K562 (cell line): ENCODE measurements around the gene AANAT. TPM values are rescaled to one million over a fixed set of nuclear protein-coding genes. Genes with fewer than 3 reads are reported as not detected.

Experiments
- ATAC-seq: fragments of 200-7000 bp; cut with Tn5 transposase; 3 replicates; pipeline ENCODE4 v1.9.1; 2020; ENCODE audit warnings: moderate library complexity
- BruUV-seq: library from RNA; stranded (reverse); fragments of 400-500 nt; replicated peaks from 2 replicates; lab custom pipeline; 2021; lab: Mats Ljungman, UMichigan
- CTCF ChIA-PET: fragments of 300-600 bp; formaldehyde crosslinking; extraction: SDS; loops from one replicate; lab custom pipeline; 2021; ENCODE audit warnings: low intra/inter-chr PET ratio; lab: Yijun Ruan, JAX
- POLR2A ChIA-PET: fragments of 300-600, 350-650 bp; sonication (Branson Sonifier 250); formaldehyde crosslinking; extraction: SDS; loops from one replicate; lab custom pipeline; 2021; ENCODE audit warnings: antibody characterized with exemption, inconsistent platforms; lab: Yijun Ruan, JAX
- DNase-seq, 4 experiments: peaks; one replicate each; pipeline versions ENCODE4 v3.0.0 to v3.0.0-alpha.2; 2011 to 2018; ENCODE audit warnings: low spot score in 3 of 4, mixed read lengths in 3 of 4; ENCODE audit errors: extremely low read depth in 1 of 4
- FAIRE-seq: peaks from 2 replicates; lab custom pipeline; 2011; peaks lifted over from hg19 to GRCh38; lab: Jason Lieb, UNC
- H2AFZ ChIP-seq: 2 replicates; pipeline ENCODE4 v1.6.0; 2011; ENCODE audit warnings: low read depth, low read length, control low read depth, inconsistent platforms
- H3K27ac ChIP-seq: fragments of 200-600 bp; 3 replicates; pipeline ENCODE4 v1.8.0; 2011; ENCODE audit warnings: low read depth, mild to moderate bottlenecking, control low read depth, inconsistent platforms, low read length, moderate library complexity, mixed read lengths; ENCODE audit errors: extremely low read depth
- H3K27me3 ChIP-seq, 2 experiments: fragments of 300-600 bp in 1 of 2; 2 replicates in 1 of 2; 3 replicates in 1 of 2; pipeline versions ENCODE4 v1.6.0 to v1.8.0; 2011; ENCODE audit warnings: inconsistent platforms in 2 of 2, low read length in 2 of 2, mild to moderate bottlenecking in 1 of 2, mixed read lengths in 1 of 2, moderate library complexity in 1 of 2; ENCODE audit not compliant: control insufficient read depth in 2 of 2, insufficient read depth in 2 of 2
- H3K36me3 ChIP-seq: fragments of 300-600 bp; 3 replicates; pipeline ENCODE4 v1.8.0; 2011; ENCODE audit warnings: mild to moderate bottlenecking, low read length, inconsistent platforms; ENCODE audit not compliant: control insufficient read depth, insufficient read depth
- H3K4me1 ChIP-seq, 2 experiments: fragments of 200-600 bp in 1 of 2; replicated peaks in 1 of 2; 2 replicates in 1 of 2; 3 replicates in 1 of 2; pipeline versions ENCODE4 v1.5.1 to v1.8.0; 2011; ENCODE audit warnings: inconsistent platforms in 2 of 2, low read length in 2 of 2, mild to moderate bottlenecking in 1 of 2, mixed read lengths in 1 of 2, moderate library complexity in 1 of 2; ENCODE audit not compliant: control insufficient read depth in 2 of 2, insufficient read depth in 2 of 2
- H3K4me2 ChIP-seq: 2 replicates; pipeline ENCODE4 v1.6.1; 2011; ENCODE audit warnings: low read length, control low read depth, inconsistent platforms, mixed read lengths; ENCODE audit not compliant: insufficient read depth
- H3K4me3 ChIP-seq: fragments of 200-600 bp; sonication (generic), shearing (Covaris generic); 2 replicates; pipeline ENCODE4 v1.5.1; 2016; ENCODE audit warnings: control low read depth, inconsistent platforms
- H3K79me2 ChIP-seq: fragments of 200-600 bp; 3 replicates; pipeline ENCODE4 v1.8.0; 2011; ENCODE audit warnings: low read length, inconsistent platforms; ENCODE audit not compliant: control insufficient read depth, insufficient read depth
- H3K9ac ChIP-seq, 2 experiments: 2 replicates each; pipeline versions ENCODE4 v1.6.0 to v1.6.1; 2011; ENCODE audit warnings: low read depth in 2 of 2, low read length in 2 of 2, control low read depth in 1 of 2, inconsistent platforms in 1 of 2, mild to moderate bottlenecking in 1 of 2, mixed read lengths in 1 of 2; ENCODE audit not compliant: insufficient read depth in 1 of 2
- H3K9me1 ChIP-seq: one replicate; pipeline ENCODE4 v1.6.0; 2011; ENCODE audit warnings: inconsistent platforms, mild to moderate bottlenecking, low read length, moderate library complexity; ENCODE audit not compliant: control insufficient read depth, insufficient read depth
- H3K9me3 ChIP-seq: replicated peaks from 2 replicates; pipeline ENCODE4 v1.5.1; 2011; ENCODE audit warnings: low read depth, low read length, inconsistent platforms; ENCODE audit not compliant: control insufficient read depth, insufficient read depth
- H4K20me1 ChIP-seq: replicated peaks from 2 replicates; pipeline ENCODE4 v1.6.1; 2011; ENCODE audit warnings: low read length, inconsistent platforms, mixed read lengths; ENCODE audit not compliant: control insufficient read depth, insufficient read depth
- DNMT1 ChIP-seq: fragments of 450-650 bp; IDR thresholded peaks from 2 replicates; pipeline ENCODE4 v1.6.1; 2016; ENCODE audit warnings: antibody characterized with exemption, mild to moderate bottlenecking
- MAFG ChIP-seq: fragments of 450-650 bp; conservative IDR thresholded peaks from 2 replicates; pipeline ENCODE4 v1.6.1; 2016; ENCODE audit warnings: missing genetic modification characterization, missing compliant biosample characterization
- MED1 ChIP-seq: sonication (generic); formaldehyde crosslinking; IDR thresholded peaks from 2 replicates; pipeline ENCODE4 v1.8.1; 2023; ENCODE audit warnings: missing genetic modification reagents, borderline replicate concordance
- POLR2A ChIP-seq: fragments of 450-650 bp; conservative IDR thresholded peaks from 2 replicates; pipeline ENCODE4 v1.6.1; 2016
- TRIM24 ChIP-seq, 2 experiments: fragments of 450-650 bp; IDR thresholded peaks; 2 replicates each; pipeline ENCODE4 v1.6.1; 2016
- YY1 ChIP-seq, 3 experiments: IDR thresholded peaks; 2 replicates each; pipeline ENCODE4 v1.6.1; 2011; ENCODE audit warnings: low read length in 2 of 3, mild to moderate bottlenecking in 2 of 3, moderate library complexity in 2 of 3, borderline replicate concordance in 1 of 3, control low read depth in 1 of 3, low read depth in 1 of 3; ENCODE audit not compliant: insufficient read depth in 3 of 3, insufficient replicate concordance in 2 of 3, control insufficient read depth in 1 of 3, insufficient read length in 1 of 3; ENCODE audit errors: extremely low read depth in 1 of 3
- whole genome bisulfite sequencing: fragments of 100-300 bp; shearing (Covaris generic); methylation state at CpG from one replicate; pipeline ENCODE4 v1.1.6; 2016; ENCODE audit warnings: low coverage, mixed read lengths; ENCODE audit not compliant: insufficient coverage; ENCODE audit errors: missing lambda C conversion rate; 5-methylcytosine and 5-hydroxymethylcytosine counted together
- in situ Hi-C: fragments of 300-500 bp; cut with MboI; formaldehyde crosslinking; loops from 4 replicates; pipeline ENCODE4 v1.15.0; 2018; ENCODE audit warnings: inconsistent platforms, mixed read lengths
- intact Hi-C: fragments of 100-400 bp; cut with micrococcal nuclease; formaldehyde crosslinking; loops from 2 replicates; pipeline ENCODE4 v1.14.2; 2022
- polyA plus RNA-seq, 8 experiments: library from polyadenylated mRNA; depleted of rRNA in 4 of 8; stranded (reverse) in 5 of 8; unstranded in 3 of 8; fragments of >200 nt; fragmentation: Nextera tagmentation in 2 of 8; fragmentation: Illumina TruSeq in 1 of 8; extraction: Ambion mirVana in 2 of 8; extraction: Trizol in 1 of 8; gene quantifications; 2 replicates each; pipeline versions ENCODE4 v1.2.1 to v1.2.3, GENCODE V29; 2011 to 2014; ENCODE audit warnings: inconsistent platforms in 1 of 8, missing spikeins in 1 of 8
- total RNA-seq, 7 experiments: library from RNA; depleted of rRNA in 6 of 7; stranded (reverse); fragments of >200 nt in 6 of 7; fragmentation: Illumina TruSeq in 2 of 7; extraction: Trizol in 2 of 7; gene quantifications; 2 replicates each; pipeline versions ENCODE4 v1.2.1 to v1.2.3, GENCODE V29; 2011 to 2021; ENCODE audit warnings: low replicate concordance in 1 of 7
- TF ChIP-seq, protein P1 (sequence below): IDR thresholded peaks from 2 replicates; pipeline ENCODE4 v1.6.1; 2016; ENCODE audit warnings: missing genetic modification characterization, missing compliant biosample characterization
- TF ChIP-seq, protein P2 (sequence below): fragments of 450-650 bp; IDR thresholded peaks from 2 replicates; pipeline ENCODE4 v1.6.1; 2018; ENCODE audit warnings: mild to moderate bottlenecking, low read depth; ENCODE audit not compliant: partially characterized antibody
- TF ChIP-seq, protein P3 (sequence below): fragments of 250-450 bp; sonication (Bioruptor Pico); IDR thresholded peaks from 2 replicates; pipeline ENCODE4 v1.4.0; 2020; ENCODE audit warnings: mild to moderate bottlenecking, moderate library complexity
- TF ChIP-seq, protein P4 (sequence below): fragments of 450-650 bp; IDR thresholded peaks from 2 replicates; pipeline ENCODE4 v1.6.1; 2016

The AANAT gene
- total and polyA plus RNA-seq, 9 of the 15 experiments (the other 6 are each of a cell fraction or from before 2014, with no cell fraction given): not detected

DNA sequence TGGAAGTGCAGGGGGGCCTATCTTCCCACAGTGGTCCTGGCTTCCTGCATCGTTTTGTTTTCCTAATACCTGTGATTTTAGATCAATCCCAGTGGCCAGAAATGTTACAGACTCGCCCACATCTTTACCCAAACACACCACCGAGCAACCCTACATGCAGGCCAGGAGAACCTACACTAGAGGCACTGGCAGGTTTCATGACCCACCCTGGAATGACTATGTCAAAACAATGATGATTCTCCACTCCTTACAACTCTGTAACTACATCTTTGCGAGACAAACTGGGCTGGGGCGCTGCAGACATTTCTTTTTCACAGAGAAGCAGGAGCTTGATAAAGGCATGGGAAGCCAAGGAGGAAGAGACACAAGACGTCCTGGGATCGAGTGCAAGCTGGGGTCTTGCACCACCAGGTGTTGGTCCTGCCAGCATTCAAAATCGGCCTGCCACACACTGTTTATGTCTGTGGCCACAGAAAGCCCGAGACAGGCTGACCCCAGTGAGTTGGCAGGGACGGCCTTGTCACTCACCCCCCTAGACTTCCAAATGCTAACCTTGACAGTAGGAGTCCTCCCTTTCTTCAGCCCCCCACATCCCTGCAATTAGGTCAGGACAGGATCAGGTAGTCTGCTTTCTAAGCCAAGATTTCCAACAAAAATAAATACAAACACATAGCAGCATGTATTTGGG, 46.9 kb upstream of the AANAT start (continued):
- TF ChIP-seq, protein P1, sequence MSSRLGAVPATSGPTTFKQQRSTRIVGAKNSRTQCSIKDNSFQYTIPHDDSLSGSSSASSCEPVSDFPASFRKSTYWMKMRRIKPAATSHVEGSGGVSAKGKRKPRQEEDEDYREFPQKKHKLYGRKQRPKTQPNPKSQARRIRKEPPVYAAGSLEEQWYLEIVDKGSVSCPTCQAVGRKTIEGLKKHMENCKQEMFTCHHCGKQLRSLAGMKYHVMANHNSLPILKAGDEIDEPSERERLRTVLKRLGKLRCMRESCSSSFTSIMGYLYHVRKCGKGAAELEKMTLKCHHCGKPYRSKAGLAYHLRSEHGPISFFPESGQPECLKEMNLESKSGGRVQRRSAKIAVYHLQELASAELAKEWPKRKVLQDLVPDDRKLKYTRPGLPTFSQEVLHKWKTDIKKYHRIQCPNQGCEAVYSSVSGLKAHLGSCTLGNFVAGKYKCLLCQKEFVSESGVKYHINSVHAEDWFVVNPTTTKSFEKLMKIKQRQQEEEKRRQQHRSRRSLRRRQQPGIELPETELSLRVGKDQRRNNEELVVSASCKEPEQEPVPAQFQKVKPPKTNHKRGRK: no peak
- TF ChIP-seq, protein P2, sequence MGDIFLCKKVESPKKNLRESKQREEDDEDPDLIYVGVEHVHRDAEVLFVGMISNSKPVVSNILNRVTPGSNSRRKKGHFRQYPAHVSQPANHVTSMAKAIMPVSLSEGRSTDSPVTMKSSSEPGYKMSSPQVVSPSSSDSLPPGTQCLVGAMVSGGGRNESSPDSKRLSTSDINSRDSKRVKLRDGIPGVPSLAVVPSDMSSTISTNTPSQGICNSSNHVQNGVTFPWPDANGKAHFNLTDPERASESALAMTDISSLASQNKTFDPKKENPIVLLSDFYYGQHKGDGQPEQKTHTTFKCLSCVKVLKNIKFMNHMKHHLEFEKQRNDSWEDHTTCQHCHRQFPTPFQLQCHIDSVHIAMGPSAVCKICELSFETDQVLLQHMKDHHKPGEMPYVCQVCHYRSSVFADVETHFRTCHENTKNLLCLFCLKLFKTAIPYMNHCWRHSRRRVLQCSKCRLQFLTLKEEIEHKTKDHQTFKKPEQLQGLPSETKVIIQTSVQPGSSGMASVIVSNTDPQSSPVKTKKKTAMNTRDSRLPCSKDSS: no peak
- TF ChIP-seq, protein P3, sequence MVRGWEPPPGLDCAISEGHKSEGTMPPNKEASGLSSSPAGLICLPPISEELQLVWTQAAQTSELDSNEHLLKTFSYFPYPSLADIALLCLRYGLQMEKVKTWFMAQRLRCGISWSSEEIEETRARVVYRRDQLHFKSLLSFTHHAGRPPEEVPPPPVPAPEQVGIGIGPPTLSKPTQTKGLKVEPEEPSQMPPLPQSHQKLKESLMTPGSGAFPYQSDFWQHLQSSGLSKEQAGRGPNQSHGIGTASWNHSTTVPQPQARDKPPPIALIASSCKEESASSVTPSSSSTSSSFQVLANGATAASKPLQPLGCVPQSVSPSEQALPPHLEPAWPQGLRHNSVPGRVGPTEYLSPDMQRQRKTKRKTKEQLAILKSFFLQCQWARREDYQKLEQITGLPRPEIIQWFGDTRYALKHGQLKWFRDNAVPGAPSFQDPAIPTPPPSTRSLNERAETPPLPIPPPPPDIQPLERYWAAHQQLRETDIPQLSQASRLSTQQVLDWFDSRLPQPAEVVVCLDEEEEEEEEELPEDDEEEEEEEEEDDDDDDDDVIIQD (CRISPR knock-in tag): no peak
- no peak for TF ChIP-seq TRIM24 (IDR thresholded peaks at IDR 0.05)

DNA sequence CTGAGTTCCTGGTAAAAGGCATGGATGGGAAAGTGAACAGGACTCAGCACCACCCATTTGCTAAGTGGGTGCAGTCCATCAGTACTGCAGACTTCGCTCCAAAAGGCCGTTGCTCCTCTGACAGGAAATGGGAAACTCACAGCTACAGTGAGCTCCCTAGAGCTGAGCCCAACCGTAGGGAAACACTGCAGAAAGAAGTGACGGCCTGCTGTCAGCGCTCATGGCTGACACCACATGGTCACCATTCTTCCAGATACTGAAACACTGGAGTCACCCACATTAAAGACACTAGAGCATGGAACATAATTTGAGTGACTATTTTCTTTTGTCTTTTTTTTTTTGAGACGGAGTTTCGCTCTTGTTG, 46.4 kb upstream of the AANAT start:
- ATAC-seq (peak; percentile 58), DNase-seq (no peak), FAIRE-seq (peak; percentile 67)
- Histone ChIP-seq H3K36me3 (peaks cover 6% of the 10 kb centered on the region; the same call in 2 of the 3 replicates), H4K20me1 (peaks cover 13% of the 10 kb centered on the region), H3K79me2 (peaks cover 52% of the 10 kb centered on the region), H2AFZ (no peak overlapping the region), H3K27me3 (no peaks in the 10 kb centered on the region), H3K9me3 (no peaks in the 10 kb centered on the region), H3K27ac (no peak overlapping the region), H3K9me1 (no peaks in the 10 kb centered on the region), H3K4me2 (no peak overlapping the region), H3K4me1 (peaks cover 8 to 28% of the 10 kb centered on the region in 2 experiments; a peak in 4 of 5 replicates), H3K9ac (no peak overlapping the region), H3K4me3 (no peak overlapping the region)
- TF ChIP-seq, protein P4, sequence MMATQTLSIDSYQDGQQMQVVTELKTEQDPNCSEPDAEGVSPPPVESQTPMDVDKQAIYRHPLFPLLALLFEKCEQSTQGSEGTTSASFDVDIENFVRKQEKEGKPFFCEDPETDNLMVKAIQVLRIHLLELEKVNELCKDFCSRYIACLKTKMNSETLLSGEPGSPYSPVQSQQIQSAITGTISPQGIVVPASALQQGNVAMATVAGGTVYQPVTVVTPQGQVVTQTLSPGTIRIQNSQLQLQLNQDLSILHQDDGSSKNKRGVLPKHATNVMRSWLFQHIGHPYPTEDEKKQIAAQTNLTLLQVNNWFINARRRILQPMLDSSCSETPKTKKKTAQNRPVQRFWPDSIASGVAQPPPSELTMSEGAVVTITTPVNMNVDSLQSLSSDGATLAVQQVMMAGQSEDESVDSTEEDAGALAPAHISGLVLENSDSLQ: 0 out of 2 replicates have a peak, but pooled peaks have one; percentile 14
- TF ChIP-seq POLR2A (no peak), YY1 (IDR thresholded peaks at IDR 0.05; ENCODE audit: borderline replicate concordance in 1 of 3, control insufficient read depth in 1 of 3, extremely low read depth in 1 of 3, insufficient read depth in 3 of 3, insufficient read length in 1 of 3, insufficient replicate concordance in 2 of 3, low read depth in 1 of 3, low read length in 2 of 3) (peak in 1 of 3 experiments; percentile 28), DNMT1 (no peak), MAFG (tag) (no peak), MED1 (CRISPR knock-in tag) (no peak)
- in situ Hi-C loops (no loop called here), intact Hi-C loops (no loop called here)
- POLR2A ChIA-PET: no interaction called here
- no TSS peak for BruUV-seq
- WGBS: 57% methylated on average over 5 of the region's 7 CpGs
- CTCF ChIA-PET: no interaction called here
